SK-N-SH (cell line): Measurements from ENCODE around the gene SMIM12. TPM values are rescaled to one million over a fixed set of nuclear protein-coding genes. Genes with fewer than 3 reads are reported as not detected.
"Not testable (repeated sequence)": the region's sequence is repeated elsewhere in the genome, so short reads cannot be mapped to it uniquely, and the experiment has no call there.

Source experiments
- CTCF ChIA-PET: fragments of 300-600, 350-600 bp; formaldehyde crosslinking; extraction: SDS; loops from one replicate; lab custom pipeline; 2021; lab: Yijun Ruan, JAX
- POLR2A ChIA-PET: fragments of 350-600 bp; sonication (Branson Sonifier 250); formaldehyde crosslinking; extraction: SDS; loops from one replicate; lab custom pipeline; 2020; ENCODE audit warnings: antibody characterized with exemption, inconsistent platforms; lab: Yijun Ruan, JAX
- DNase-seq: peaks from one replicate; pipeline ENCODE4 v3.0.0; 2012
- H2AFZ ChIP-seq: fragments of 200-600 bp; sonication (generic); 2 replicates; pipeline ENCODE4 v1.8.1; 2016; ENCODE audit warnings: antibody characterized with exemption, mild to moderate bottlenecking, low read depth
- H3F3A ChIP-seq: fragments of 200-600 bp; sonication (generic); replicated peaks from 2 replicates; pipeline ENCODE3; 2016; ENCODE audit warnings: antibody characterized with exemption, mild to moderate bottlenecking; ENCODE audit not compliant: insufficient read depth
- H3K27ac ChIP-seq, 2 experiments: fragments of 200-500 bp in 1 of 2; fragments of 200-600 bp in 1 of 2; sonication (Bioruptor generic) in 1 of 2; sonication (generic), shearing (Covaris generic) in 1 of 2; 2 replicates each; pipeline versions ENCODE4 v1.5.1 to v1.6.1; 2014 to 2016; ENCODE audit warnings: low read depth in 2 of 2, inconsistent platforms in 1 of 2, low read length in 1 of 2, mild to moderate bottlenecking in 1 of 2, mixed read lengths in 1 of 2
- H3K27me3 ChIP-seq: fragments of 200-600 bp; sonication (generic), shearing (Covaris generic); 2 replicates; pipeline ENCODE4 v1.6.1; 2016; ENCODE audit warnings: mixed run types; ENCODE audit not compliant: insufficient read depth
- H3K36me3 ChIP-seq, 2 experiments: fragments of 200-500 bp in 1 of 2; fragments of 200-600 bp in 1 of 2; sonication (Bioruptor generic) in 1 of 2; sonication (generic) in 1 of 2; replicated peaks in 1 of 2; 2 replicates each; pipeline versions ENCODE3 to v1.5.1; 2014 to 2016; ENCODE audit warnings: low read length in 1 of 2, mild to moderate bottlenecking in 1 of 2; ENCODE audit not compliant: insufficient read depth in 2 of 2, control insufficient read depth in 1 of 2
- H3K4me1 ChIP-seq, 2 experiments: fragments of 200-500 bp in 1 of 2; fragments of 200-600 bp in 1 of 2; sonication (Bioruptor generic) in 1 of 2; sonication (generic), shearing (Covaris generic) in 1 of 2; 2 replicates each; pipeline versions ENCODE4 v1.5.1 to v1.6.1; 2014 to 2016; ENCODE audit warnings: low read depth in 1 of 2, low read length in 1 of 2, mixed run types in 1 of 2; ENCODE audit not compliant: insufficient read depth in 2 of 2, control insufficient read depth in 1 of 2
- H3K4me2 ChIP-seq: fragments of 200-600 bp; sonication (generic), shearing (Covaris generic); 2 replicates; pipeline ENCODE4 v1.6.1; 2017; ENCODE audit warnings: mixed run types
- H3K4me3 ChIP-seq, 2 experiments: fragments of 200-500 bp in 1 of 2; fragments of 200-600 bp in 1 of 2; sonication (Bioruptor generic) in 1 of 2; sonication (generic), shearing (Covaris generic) in 1 of 2; 2 replicates each; pipeline versions ENCODE4 v1.5.1 to v1.8.1; 2014 to 2016; ENCODE audit warnings: low read depth in 2 of 2, inconsistent platforms in 1 of 2, low read length in 1 of 2, mild to moderate bottlenecking in 1 of 2, mixed read lengths in 1 of 2, moderate library complexity in 1 of 2
- H3K79me2 ChIP-seq: fragments of 200-600 bp; sonication (generic); 2 replicates; pipeline ENCODE4 v1.8.1; 2017; ENCODE audit warnings: mild to moderate bottlenecking; ENCODE audit not compliant: insufficient read depth
- H3K9ac ChIP-seq: fragments of 200-600 bp; sonication (generic); 2 replicates; pipeline ENCODE4 v1.6.1; 2017; ENCODE audit warnings: mixed run types
- H3K9me2 ChIP-seq: fragments of 200-600 bp; sonication (generic); 2 replicates; pipeline ENCODE4 v1.6.1; 2017; ENCODE audit warnings: mixed run types
- H3K9me3 ChIP-seq: fragments of 200-600 bp; sonication (generic); 2 replicates; pipeline ENCODE4 v1.6.1; 2017; ENCODE audit warnings: mixed run types, mild to moderate bottlenecking, moderate library complexity
- H4K20me1 ChIP-seq: fragments of 200-600 bp; sonication (generic); 2 replicates; pipeline ENCODE4 v1.6.1; 2017; ENCODE audit warnings: mild to moderate bottlenecking, mixed run types; ENCODE audit not compliant: insufficient read depth
- CHD2 ChIP-seq: fragments of 150-350 bp; IDR thresholded peaks from 2 replicates; pipeline ENCODE4 v1.6.1; 2018; ENCODE audit warnings: low read length; ENCODE audit not compliant: partially characterized antibody
- CTCF ChIP-seq: fragments of 200-600 bp; sonication (generic); IDR thresholded peaks from 2 replicates; pipeline ENCODE4 v1.6.1; 2017; ENCODE audit warnings: antibody characterized with exemption, mild to moderate bottlenecking, moderate library complexity
- ELF1 ChIP-seq: IDR thresholded peaks from 2 replicates; pipeline ENCODE4 v1.4.0; 2012
- EP300 ChIP-seq, 2 experiments: IDR thresholded peaks; 2 replicates each; pipeline versions ENCODE4 v1.4.0 to v1.6.1; 2012; ENCODE audit warnings: borderline replicate concordance in 1 of 2, low read depth in 1 of 2, low read length in 1 of 2
- FOXM1 ChIP-seq: IDR thresholded peaks from 2 replicates; pipeline ENCODE4 v1.4.0; 2012; ENCODE audit warnings: low read depth, mild to moderate bottlenecking
- GABPA ChIP-seq: IDR thresholded peaks from 2 replicates; pipeline ENCODE4 v1.4.0; 2012; ENCODE audit warnings: low read depth, mild to moderate bottlenecking
- IRF3 ChIP-seq: fragments of 150-350 bp; IDR thresholded peaks from 2 replicates; pipeline ENCODE4 v1.6.1; 2016; ENCODE audit warnings: mild to moderate bottlenecking, low read depth, low read length
- MXI1 ChIP-seq: IDR thresholded peaks from 2 replicates; pipeline ENCODE4 v1.6.1; 2012; ENCODE audit warnings: mild to moderate bottlenecking, low read depth, low read length, improper control_type of control experiment
- NFIC ChIP-seq: IDR thresholded peaks from 2 replicates; pipeline ENCODE4 v1.4.0; 2012; ENCODE audit warnings: borderline replicate concordance
- PBX3 ChIP-seq: IDR thresholded peaks from 2 replicates; pipeline ENCODE4; 2012
- POLR2AphosphoS5 ChIP-seq: IDR thresholded peaks from 2 replicates; pipeline ENCODE4 v1.6.1; 2012; ENCODE audit warnings: low read depth, low read length
- RCOR1 ChIP-seq: fragments of 150-350 bp; IDR thresholded peaks from 2 replicates; pipeline ENCODE4 v1.6.1; 2017; ENCODE audit warnings: antibody characterized with exemption, low read length
- RFX5 ChIP-seq: IDR thresholded peaks from 2 replicates; pipeline ENCODE4 v1.6.1; 2012; ENCODE audit warnings: mild to moderate bottlenecking, improper control_type of control experiment, low read length
- SIN3A ChIP-seq: IDR thresholded peaks from 2 replicates; pipeline ENCODE4 v1.6.1; 2012; ENCODE audit warnings: low read depth, mild to moderate bottlenecking, low read length, moderate library complexity, borderline replicate concordance
- TEAD4 ChIP-seq: IDR thresholded peaks from 2 replicates; pipeline ENCODE4 v1.4.0; 2012; ENCODE audit warnings: mild to moderate bottlenecking, borderline replicate concordance; ENCODE audit not compliant: insufficient read depth
- YY1 ChIP-seq: IDR thresholded peaks from 2 replicates; pipeline ENCODE4 v1.4.0; 2012; ENCODE audit warnings: low read depth, mild to moderate bottlenecking
- WGBS: methylation state at CpG from one replicate; pipeline ENCODE4 v1.1.6; 2017; ENCODE audit warnings: low lambda C conversion rate; 5-methylcytosine and 5-hydroxymethylcytosine counted together
- polyA plus RNA-seq, 3 experiments: library from polyadenylated mRNA; depleted of rRNA; stranded (reverse); fragments of >200 nt; gene quantifications; 2 replicates each; pipeline ENCODE4 v1.2.3, GENCODE V29; 2012

Gene SMIM12
- polyA plus RNA-seq, 1 of the 3 experiments (the other 2 are of a cell fraction), result 42.3 TPM

GRCh38 chr1:34822202-34822601 lies 37.3 kb downstream of the SMIM12 start:
- Histone ChIP-seq H3K9me2 (no peaks in the 10 kb centered on the region), H3K4me3 (no peak overlapping the region), H3K36me3 (no peaks in the 10 kb centered on the region), H3K9ac (no peak overlapping the region), H2AFZ (no peak overlapping the region), H3F3A (no peaks in the 10 kb centered on the region), H3K27me3 (no peaks in the 10 kb centered on the region), H4K20me1 (no peaks in the 10 kb centered on the region), H3K27ac (no peak overlapping the region), H3K4me1 (peaks cover 0 to 23% of the 10 kb centered on the region in 2 experiments; a peak in 2 of 4 replicates), H3K79me2 (no peaks in the 10 kb centered on the region), H3K9me3 (no peaks in the 10 kb centered on the region), H3K4me2 (no peak overlapping the region)
- 85% methylated on average over 3 of the region's 3 CpGs for WGBS
- CTCF ChIA-PET, result interaction anchor here (0.9 to 2.5 kb wide), 2 partner anchors 30 to 36 kb away, joined by 3 to 11 read pairs; no protein-coding TSS in a partner anchor
- no peak for TF ChIP-seq PBX3
- TF ChIP-seq GABPA, result no peak
- TF ChIP-seq POLR2AphosphoS5, result no peak
- TF ChIP-seq SIN3A, result no peak
- TF ChIP-seq RCOR1, result no peak
- TF ChIP-seq CHD2, result no peak
- no peak for TF ChIP-seq ELF1
- no peak for TF ChIP-seq NFIC
- no peak for TF ChIP-seq FOXM1
- no peak for TF ChIP-seq IRF3
- no peak for TF ChIP-seq TEAD4
- POLR2A ChIA-PET, result no interaction called here
- DNase-seq, result no peak

GRCh38 chr1:34818862-34819261 lies 40.7 kb downstream of the SMIM12 start:
- H3K9me3 ChIP-seq, H3K9me2 ChIP-seq, H3K4me2 ChIP-seq, H3K27me3 ChIP-seq, H3K4me3 ChIP-seq, H3K36me3 ChIP-seq, H3K9ac ChIP-seq, H3K27ac ChIP-seq, H2AFZ ChIP-seq, H4K20me1 ChIP-seq, H3K79me2 ChIP-seq, DNase-seq, H3K4me1 ChIP-seq, POLR2A ChIA-PET, CTCF ChIA-PET, H3F3A ChIP-seq: not testable (repeated sequence)
- 64% methylated on average over 2 of the region's 2 CpGs for WGBS

DNA sequence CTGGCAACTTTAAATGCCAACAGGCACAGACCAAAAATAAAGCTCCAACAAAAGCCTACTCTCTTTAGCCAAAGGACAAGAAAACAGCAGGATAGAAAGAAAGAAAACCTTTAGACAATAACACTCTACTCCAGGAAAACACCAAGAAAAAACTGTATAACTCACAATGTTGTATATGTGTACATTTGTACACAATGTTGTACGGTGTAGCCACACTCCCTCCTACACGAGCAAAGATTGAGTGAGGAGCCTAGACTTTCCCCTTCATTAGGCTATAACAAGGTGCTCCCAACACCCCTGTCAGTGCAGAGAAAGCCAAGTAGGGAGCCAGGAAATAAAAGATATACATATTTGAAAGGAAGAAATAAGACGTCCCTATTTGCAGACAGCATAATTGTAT lies 42.8 kb downstream of the SMIM12 start:
- TF ChIP-seq EP300 (IDR thresholded peaks at IDR 0.05; ENCODE audit: borderline replicate concordance in 1 of 2, low read depth in 1 of 2, low read length in 1 of 2) (no peak), MXI1 (no peak), CTCF (no peak), RCOR1 (no peak), YY1 (no peak), RFX5 (no peak), IRF3 (no peak)
- H3K4me2 ChIP-seq, result no peak overlapping the region
- no peak overlapping the region for H3K4me3 ChIP-seq
- no peak overlapping the region for H3K27ac ChIP-seq
- no peaks in the 10 kb centered on the region for H3K9me3 ChIP-seq
- H2AFZ ChIP-seq, result no peak overlapping the region
- no peaks in the 10 kb centered on the region for H3K27me3 ChIP-seq
- H3K79me2 ChIP-seq, result no peaks in the 10 kb centered on the region
- CTCF ChIA-PET, result interaction anchor here (2.2 to 2.6 kb wide), 2 partner anchors 30 to 36 kb away, joined by 7 to 13 read pairs; no protein-coding TSS in a partner anchor
- no peaks in the 10 kb centered on the region for H3K4me1 ChIP-seq
- no peaks in the 10 kb centered on the region for H4K20me1 ChIP-seq
- H3F3A ChIP-seq, result no peaks in the 10 kb centered on the region
- H3K36me3 ChIP-seq, result no peaks in the 10 kb centered on the region
- H3K9ac ChIP-seq, result no peak overlapping the region
- WGBS, result 53% methylated on average over 3 of the region's 3 CpGs
- POLR2A ChIA-PET, result no interaction called here
- no peak for DNase-seq
- no peaks in the 10 kb centered on the region for H3K9me2 ChIP-seq
